Mesendoderm (in vitro differentiated cells): ENCODE data around the gene CD9.

Source experiments
- DNase-seq: peaks from one replicate; pipeline ENCODE4 v3.0.0; 2013
- H2AK5ac ChIP-seq: 2 replicates; pipeline ENCODE4 v1.6.1; 2013; ENCODE audit warnings: low read length, inconsistent platforms
- H2BK120ac ChIP-seq: 2 replicates; pipeline ENCODE4 v1.6.1; 2013; ENCODE audit warnings: low read depth, mild to moderate bottlenecking, low read length, moderate library complexity, mixed read lengths
- H2BK15ac ChIP-seq: replicated peaks from 2 replicates; pipeline ENCODE4 v1.6.1; 2013; ENCODE audit warnings: low read depth, mild to moderate bottlenecking, moderate library complexity
- H2BK5ac ChIP-seq: 2 replicates; pipeline ENCODE4 v1.6.1; 2013; ENCODE audit warnings: low read length, inconsistent platforms
- H3K18ac ChIP-seq: 2 replicates; pipeline ENCODE4 v1.6.1; 2013; ENCODE audit warnings: mild to moderate bottlenecking, low read length, mixed read lengths
- H3K23ac ChIP-seq: one replicate; pipeline ENCODE4 v1.6.1; 2013; ENCODE audit warnings: low read length
- H3K27ac ChIP-seq: 2 replicates; pipeline ENCODE4 v1.5.1; 2013; ENCODE audit warnings: low read depth, mild to moderate bottlenecking, inconsistent platforms, low read length, moderate library complexity
- H3K27me3 ChIP-seq: 2 replicates; pipeline ENCODE4 v1.6.1; 2013; ENCODE audit warnings: low read length, control low read depth, mild to moderate bottlenecking, inconsistent platforms; ENCODE audit not compliant: insufficient read depth, poor library complexity
- H3K36me3 ChIP-seq: 2 replicates; pipeline ENCODE4 v1.6.1; 2013; ENCODE audit warnings: low read length, inconsistent platforms; ENCODE audit not compliant: control insufficient read depth, insufficient read depth
- H3K4ac ChIP-seq: one replicate; pipeline ENCODE4 v1.6.1; 2013; ENCODE audit warnings: low read depth, mild to moderate bottlenecking, low read length, moderate library complexity
- H3K4me1 ChIP-seq: 2 replicates; pipeline ENCODE4 v1.6.1; 2013; ENCODE audit warnings: low read depth, low read length, inconsistent platforms; ENCODE audit not compliant: control insufficient read depth
- H3K4me2 ChIP-seq: 2 replicates; pipeline ENCODE4 v1.6.1; 2013; ENCODE audit warnings: low read length
- H3K4me3 ChIP-seq: 2 replicates; pipeline ENCODE4 v1.5.1; 2013; ENCODE audit warnings: mild to moderate bottlenecking, low read length
- H3K56ac ChIP-seq: one replicate; pipeline ENCODE4 v1.6.1; 2013; ENCODE audit warnings: low read length
- H3K79me1 ChIP-seq: 2 replicates; pipeline ENCODE4 v1.6.1; 2013; ENCODE audit warnings: low read length, inconsistent platforms
- H3K79me2 ChIP-seq: 2 replicates; pipeline ENCODE4 v1.6.1; 2013; ENCODE audit warnings: mild to moderate bottlenecking, low read length; ENCODE audit not compliant: control insufficient read depth, insufficient read depth
- H3K9ac ChIP-seq: 2 replicates; pipeline ENCODE4 v1.6.1; 2013; ENCODE audit warnings: low read length, inconsistent platforms
- H4K5ac ChIP-seq: one replicate; pipeline ENCODE4 v1.6.1; 2013; ENCODE audit warnings: low read length
- H4K8ac ChIP-seq: one replicate; pipeline ENCODE4 v1.6.1; 2013; ENCODE audit warnings: low read depth, mild to moderate bottlenecking, control low read depth, low read length, moderate library complexity
- WGBS: extraction: QIAGEN DNeasy Blood & Tissue Kit; methylation state at CpG from one replicate; pipeline ENCODE4 v1.1.7; 2013; ENCODE audit warnings: low lambda C conversion rate, missing lambda C conversion rate; ENCODE audit not compliant: insufficient coverage; ENCODE audit errors: extremely low coverage; 5-methylcytosine and 5-hydroxymethylcytosine counted together

CD9 gene

DNA sequence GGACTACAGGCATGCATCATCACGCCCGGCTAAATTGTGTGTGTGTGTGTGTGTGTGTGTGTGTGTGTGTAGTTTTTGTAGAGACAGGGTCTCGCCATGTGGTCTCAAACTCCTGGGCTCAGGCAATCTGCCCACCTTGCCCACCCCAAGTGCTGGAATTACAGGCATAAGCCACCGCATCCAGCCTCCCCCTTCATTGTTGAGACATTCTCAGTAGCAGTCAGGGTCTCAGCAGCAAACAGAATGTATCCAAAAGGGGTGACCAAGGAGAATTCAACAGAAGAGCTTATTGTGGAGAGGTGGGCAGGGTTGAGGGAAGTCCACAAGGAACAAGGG, 73.0 kb downstream of the CD9 start:
- H3K79me1 ChIP-seq: no peaks in the 10 kb centered on the region
- H3K18ac ChIP-seq: no peak overlapping the region
- no peaks in the 10 kb centered on the region for H3K27me3 ChIP-seq
- WGBS: no CpG with 5 or more reads among the region's 4 CpGs
- no peak overlapping the region for H3K23ac ChIP-seq
- H2BK120ac ChIP-seq: no peak overlapping the region
- H2AK5ac ChIP-seq: no peak overlapping the region
- no peak overlapping the region for H3K9ac ChIP-seq
- no peak overlapping the region for H3K4ac ChIP-seq
- H2BK5ac ChIP-seq: no peak overlapping the region
- no peak overlapping the region for H3K4me3 ChIP-seq
- no peak overlapping the region for H2BK15ac ChIP-seq
- H3K79me2 ChIP-seq: no peaks in the 10 kb centered on the region
- no peak overlapping the region for H3K4me2 ChIP-seq
- H4K5ac ChIP-seq: no peak overlapping the region
- peak overlapping the region; percentile 11 for H3K56ac ChIP-seq
- H4K8ac ChIP-seq: no peak overlapping the region
- no peaks in the 10 kb centered on the region for H3K36me3 ChIP-seq
- no peak overlapping the region for H3K27ac ChIP-seq
- no peak for DNase-seq
- H3K4me1 ChIP-seq: peaks cover 17% of the 10 kb centered on the region

- H3K4ac ChIP-seq: no peak overlapping the region
- no peaks in the 10 kb centered on the region for H3K79me1 ChIP-seq
- H2AK5ac ChIP-seq: no peak overlapping the region
- H3K36me3 ChIP-seq: no peaks in the 10 kb centered on the region
- no peak overlapping the region for H3K27ac ChIP-seq
- H3K9ac ChIP-seq: no peak overlapping the region
- H2BK5ac ChIP-seq: no peak overlapping the region
- no peaks in the 10 kb centered on the region for H3K27me3 ChIP-seq
- no peak overlapping the region for H4K5ac ChIP-seq
- H2BK120ac ChIP-seq: no peak overlapping the region
- H4K8ac ChIP-seq: no peak overlapping the region
- peak; percentile 88 for DNase-seq
- no peak overlapping the region for H3K23ac ChIP-seq
- H3K18ac ChIP-seq: no peak overlapping the region
- peaks cover 14% of the 10 kb centered on the region for H3K4me1 ChIP-seq
- no peak overlapping the region for H3K4me2 ChIP-seq
- H3K79me2 ChIP-seq: no peaks in the 10 kb centered on the region
- no peak overlapping the region for H3K4me3 ChIP-seq
- no CpG with 5 or more reads among the region's 9 CpGs for WGBS
- H3K56ac ChIP-seq: peak overlapping the region; percentile 11
- H2BK15ac ChIP-seq: no peak overlapping the region
Measured at GRCh38 chr12:6273541-6274230, 73.5 kb downstream of the CD9 start.

GRCh38 chr12:6274231-6275221, 74.3 kb downstream of the CD9 start:
- Histone ChIP-seq H3K9ac (no peak overlapping the region), H3K18ac (no peak overlapping the region), H3K36me3 (no peaks in the 10 kb centered on the region), H3K4ac (no peak overlapping the region), H3K27ac (no peak overlapping the region), H3K23ac (no peak overlapping the region), H3K79me1 (no peaks in the 10 kb centered on the region), H3K4me2 (no peak overlapping the region), H3K79me2 (no peaks in the 10 kb centered on the region), H4K5ac (no peak overlapping the region), H2AK5ac (no peak overlapping the region), H2BK5ac (peak overlapping the region; percentile 4), H2BK120ac (no peak overlapping the region), H3K56ac (peak overlapping the region; percentile 11), H4K8ac (no peak overlapping the region), H2BK15ac (no peak overlapping the region), H3K4me3 (no peak overlapping the region), H3K4me1 (peaks cover 12% of the 10 kb centered on the region), H3K27me3 (no peaks in the 10 kb centered on the region)
- no CpG with 5 or more reads among the region's 12 CpGs for WGBS
- peak; percentile 71 for DNase-seq

DNA sequence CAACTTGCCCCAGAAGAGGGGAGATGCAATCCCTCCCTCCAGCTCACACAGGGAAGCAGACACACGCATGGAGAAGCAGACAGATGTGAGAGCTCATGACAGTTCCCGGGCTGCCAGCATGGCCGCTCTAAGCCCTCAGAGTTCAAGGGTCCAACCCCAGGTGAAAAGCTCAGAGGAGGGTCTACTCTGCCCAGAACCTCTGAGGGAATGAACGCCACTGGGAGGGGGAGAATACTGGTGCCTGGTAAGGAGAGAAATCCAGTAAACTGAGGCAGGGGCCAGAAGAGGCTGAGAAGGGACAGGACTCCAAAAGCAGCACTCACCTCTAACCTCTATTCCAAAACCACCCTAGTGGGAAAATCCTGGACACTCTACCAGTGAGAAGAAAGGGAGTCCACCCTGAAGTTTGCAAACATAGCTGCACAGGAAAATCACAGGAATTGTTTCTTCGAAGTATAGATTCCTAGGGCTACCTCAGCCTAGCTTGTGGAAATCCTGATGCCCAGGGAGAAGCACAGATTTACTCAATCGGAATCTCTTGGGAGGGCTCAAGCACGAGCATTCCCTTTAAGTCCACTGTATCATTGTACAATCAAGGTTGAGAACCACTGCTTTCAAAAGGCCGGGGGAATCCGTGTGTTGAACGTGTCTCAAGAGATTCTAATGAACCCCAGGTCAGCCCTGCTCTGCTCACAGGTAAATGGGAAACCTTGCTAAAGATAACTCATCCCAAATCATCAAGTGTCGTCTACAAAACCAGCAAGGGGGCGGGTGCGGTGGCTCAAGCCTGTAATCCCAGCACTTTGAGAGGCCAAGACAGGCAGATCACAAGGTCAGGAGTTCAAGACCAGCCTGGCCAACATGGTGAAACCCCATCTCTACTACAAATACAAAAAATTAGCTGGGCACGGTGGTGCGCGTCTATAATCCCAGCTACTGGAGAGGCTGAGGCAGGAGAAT, 76.0 kb downstream of the CD9 start:
- no peak overlapping the region for H4K5ac ChIP-seq
- no peak overlapping the region for H2BK120ac ChIP-seq
- H2BK5ac ChIP-seq: no peak overlapping the region
- no peak overlapping the region for H3K18ac ChIP-seq
- no peaks in the 10 kb centered on the region for H3K79me1 ChIP-seq
- WGBS: no CpG with 5 or more reads among the region's 16 CpGs
- H3K27ac ChIP-seq: no peak overlapping the region
- no peak overlapping the region for H3K9ac ChIP-seq
- no peak overlapping the region for H2BK15ac ChIP-seq
- no peak overlapping the region for H3K23ac ChIP-seq
- H4K8ac ChIP-seq: no peak overlapping the region
- no peak overlapping the region for H3K4me2 ChIP-seq
- H2AK5ac ChIP-seq: no peak overlapping the region
- no peaks in the 10 kb centered on the region for H3K79me2 ChIP-seq
- H3K4me1 ChIP-seq: peaks cover 19% of the 10 kb centered on the region
- no peak overlapping the region for H3K4me3 ChIP-seq
- no peaks in the 10 kb centered on the region for H3K36me3 ChIP-seq
- H3K56ac ChIP-seq: no peak overlapping the region
- no peaks in the 10 kb centered on the region for H3K27me3 ChIP-seq
- H3K4ac ChIP-seq: no peak overlapping the region
- no peak for DNase-seq

- Histone ChIP-seq H3K27me3 (no peaks in the 10 kb centered on the region), H3K18ac (no peak overlapping the region)
Measured at GRCh38 chr12:6276956-6277620, 76.9 kb downstream of the CD9 start.

More at GRCh38 chr12:6276956-6277620, 76.9 kb downstream of the CD9 start:
- no CpG with 5 or more reads among the region's 7 CpGs for WGBS
- Histone ChIP-seq H3K4me1 (peaks cover 19% of the 10 kb centered on the region), H2AK5ac (no peak overlapping the region), H3K4me2 (no peak overlapping the region), H2BK5ac (no peak overlapping the region), H3K23ac (no peak overlapping the region), H3K79me2 (no peaks in the 10 kb centered on the region), H3K79me1 (no peaks in the 10 kb centered on the region), H3K27ac (no peak overlapping the region), H2BK120ac (no peak overlapping the region), H2BK15ac (no peak overlapping the region), H4K5ac (no peak overlapping the region), H3K4ac (no peak overlapping the region), H3K4me3 (no peak overlapping the region), H4K8ac (no peak overlapping the region), H3K56ac (no peak overlapping the region), H3K36me3 (no peaks in the 10 kb centered on the region), H3K9ac (no peak overlapping the region)
- peak; percentile 85 for DNase-seq
